ENCODE data around the gene ECE1. TPM values are rescaled to one million over a fixed set of nuclear protein-coding genes. Genes with fewer than 3 reads are reported as not detected.
"Not testable (repeated sequence)": the region's sequence is repeated elsewhere in the genome, so short reads cannot be mapped to it uniquely, and the experiment has no call there.

ECE1 gene
- total RNA-seq, 1 experiment from 2014 or later: 192 TPM

- H3K9me3 ChIP-seq (ENCODE audit: control insufficient read depth, insufficient read depth, low read depth, low read length): no peaks in the 10 kb centered on the region
- H3K4me1 ChIP-seq (ENCODE audit: control insufficient read depth, insufficient read depth, low read length): no peaks in the 10 kb centered on the region; the same call in 1 of the 2 replicates
- TF ChIP-seq SIN3A (IDR thresholded peaks at IDR 0.05; ENCODE audit: borderline replicate concordance, insufficient read depth, low read depth, low read length) (no peak), REST (IDR thresholded peaks at IDR 0.05; ENCODE audit: insufficient read depth in 1 of 2, low read depth in 2 of 2, low read length in 1 of 2) (no peak), TCF7L2 (IDR thresholded peaks at IDR 0.05; ENCODE audit: low read depth, low read length) (no peak), CTCF (IDR thresholded peaks at IDR 0.05) (no peak), POLR2AphosphoS5 (IDR thresholded peaks at IDR 0.05; ENCODE audit: low read depth, low read length) (no peak)
- in situ Hi-C loops (cut with HindIII; ENCODE audit: low pct_unique_long_range_greater_than_20kb, low sequenced_read_pairs) (no loop called here), intact Hi-C loops (cut with micrococcal nuclease; ENCODE audit: unreplicated experiment) (no loop called here)
- no peak overlapping the region for H3K27ac ChIP-seq (ENCODE audit: low read length)
- no peaks in the 10 kb centered on the region for H3K27me3 ChIP-seq (ENCODE audit: control insufficient read depth, insufficient read depth, low read length)
- DNase-seq (ENCODE audit: low read depth, low spot score) (no peak), ATAC-seq (no peak)
- no peaks in the 10 kb centered on the region for H3K36me3 ChIP-seq (ENCODE audit: control insufficient read depth, insufficient read depth, low read length)
- no TSS peak for BruUV-seq (replicated peaks)
- POLR2A ChIA-PET: no interaction called here
- no peak overlapping the region for H3K4me3 ChIP-seq (ENCODE audit: low read depth in 2 of 2, low read length in 2 of 2)
- CTCF ChIA-PET: interaction anchor here (0.6 to 0.7 kb wide), 2 partner anchors 397 to 1060 kb away, joined by 3 to 4 read pairs; no protein-coding TSS in a partner anchor
Observed at GRCh38 chr1:21201650-21202049, 88.6 kb downstream of the ECE1 start.

GRCh38 chr1:21201238-21201637 lies 89.0 kb downstream of the ECE1 start:
- BruUV-seq (replicated peaks); H3K4me3 ChIP-seq (ENCODE audit: low read depth in 2 of 2, low read length in 2 of 2); in situ Hi-C loops (cut with HindIII; ENCODE audit: low pct_unique_long_range_greater_than_20kb, low sequenced_read_pairs); ATAC-seq; intact Hi-C loops (cut with micrococcal nuclease; ENCODE audit: unreplicated experiment); H3K27ac ChIP-seq (ENCODE audit: low read length); H3K4me1 ChIP-seq (ENCODE audit: control insufficient read depth, insufficient read depth, low read length); H3K27me3 ChIP-seq (ENCODE audit: control insufficient read depth, insufficient read depth, low read length); H3K36me3 ChIP-seq (ENCODE audit: control insufficient read depth, insufficient read depth, low read length); POLR2A ChIA-PET; H3K9me3 ChIP-seq (ENCODE audit: control insufficient read depth, insufficient read depth, low read depth, low read length); DNase-seq (ENCODE audit: low read depth, low spot score): not testable (repeated sequence)
- CTCF ChIA-PET: interaction anchor here (0.5 to 0.6 kb wide), 2 partner anchors 17 to 1061 kb away, joined by 3 read pairs; no protein-coding TSS in a partner anchor

GRCh38 chr1:21200767-21201166 lies 89.5 kb downstream of the ECE1 start:
- intact Hi-C loops (cut with micrococcal nuclease; ENCODE audit: unreplicated experiment) (no loop called here), in situ Hi-C loops (cut with HindIII; ENCODE audit: low pct_unique_long_range_greater_than_20kb, low sequenced_read_pairs) (no loop called here)
- no TSS peak for BruUV-seq (replicated peaks)
- Histone ChIP-seq H3K36me3 (ENCODE audit: control insufficient read depth, insufficient read depth, low read length) (no peaks in the 10 kb centered on the region), H3K4me1 (ENCODE audit: control insufficient read depth, insufficient read depth, low read length) (no peaks in the 10 kb centered on the region; the same call in 1 of the 2 replicates), H3K4me3 (ENCODE audit: low read depth in 2 of 2, low read length in 2 of 2) (no peak overlapping the region), H3K27ac (ENCODE audit: low read length) (no peak overlapping the region), H3K27me3 (ENCODE audit: control insufficient read depth, insufficient read depth, low read length) (no peaks in the 10 kb centered on the region), H3K9me3 (ENCODE audit: control insufficient read depth, insufficient read depth, low read depth, low read length) (no peaks in the 10 kb centered on the region)
- no peak for TF ChIP-seq REST (IDR thresholded peaks at IDR 0.05; ENCODE audit: insufficient read depth in 1 of 2, low read depth in 2 of 2, low read length in 1 of 2)
- no peak for TF ChIP-seq SIN3A (IDR thresholded peaks at IDR 0.05; ENCODE audit: borderline replicate concordance, insufficient read depth, low read depth, low read length)
- no peak for TF ChIP-seq CTCF (IDR thresholded peaks at IDR 0.05)
- no peak for TF ChIP-seq POLR2AphosphoS5 (IDR thresholded peaks at IDR 0.05; ENCODE audit: low read depth, low read length)
- no peak for TF ChIP-seq TCF7L2 (IDR thresholded peaks at IDR 0.05; ENCODE audit: low read depth, low read length)
- ChIA-PET CTCF (interaction anchor here (0.5 to 0.7 kb wide), 2 partner anchors 18 to 696 kb away, joined by 3 to 4 read pairs; no protein-coding TSS in a partner anchor), POLR2A (no interaction called here)
- no peak for DNase-seq (ENCODE audit: low read depth, low spot score)
- no peak for ATAC-seq
